Caco-2 (cell line): ENCODE data around the gene NTRK2. TPM values are rescaled to one million over a fixed set of nuclear protein-coding genes. Genes with fewer than 3 reads are reported as not detected.

ENCODE experiments used
- BruUV-seq: library from RNA; stranded (reverse); fragments of 400-500 nt; replicated peaks from 2 replicates; lab custom pipeline; 2021; lab: Mats Ljungman, UMichigan
- CTCF ChIA-PET: fragments of 300-600 bp; sonication (Branson Sonifier 250); formaldehyde crosslinking; loops from one replicate; lab custom pipeline; 2022; ENCODE audit warnings: antibody characterized with exemption; lab: Charles Lee
- POLR2A ChIA-PET: fragments of 300-600 bp; sonication (Branson Sonifier 250); formaldehyde crosslinking; loops from one replicate; lab custom pipeline; 2022; ENCODE audit warnings: antibody characterized with exemption; lab: Charles Lee
- DNase-seq, 2 experiments: peaks; one replicate each; pipeline versions ENCODE4 v3.0.0 to v3.0.0-alpha.2; 2020 to 2022
- H3K27me3 ChIP-seq: replicated peaks from 2 replicates; pipeline ENCODE4 v1.6.0; 2011; ENCODE audit warnings: low read length; ENCODE audit not compliant: control insufficient read depth, insufficient read depth
- H3K36me3 ChIP-seq: 2 replicates; pipeline ENCODE4 v1.5.1; 2011; ENCODE audit warnings: low read length; ENCODE audit not compliant: control insufficient read depth, insufficient read depth
- H3K4me1 ChIP-seq: fragments of 250-450 bp; sonication (Bioruptor Pico); 2 replicates; pipeline ENCODE4 v1.5.1; 2020; ENCODE audit warnings: mild to moderate bottlenecking
- H3K4me3 ChIP-seq: 2 replicates; pipeline ENCODE4 v1.5.1; 2011; ENCODE audit warnings: low read depth, mild to moderate bottlenecking, control low read depth, low read length
- H3K9me3 ChIP-seq: fragments of 250-450 bp; sonication (Bioruptor Pico); 2 replicates; pipeline ENCODE4 v1.5.1; 2020; ENCODE audit warnings: mild to moderate bottlenecking, moderate library complexity
- H3K27ac Mint-ChIP-seq: one replicate; pipeline ENCODE4 v1.8.0; 2022; ENCODE audit warnings: mixed read lengths; ENCODE audit not compliant: unreplicated experiment
- H3K27me3 Mint-ChIP-seq: one replicate; pipeline ENCODE4 v1.8.0; 2022; ENCODE audit warnings: mixed read lengths; ENCODE audit not compliant: insufficient read depth, unreplicated experiment
- H3K36me3 Mint-ChIP-seq: one replicate; pipeline ENCODE4 v1.8.0; 2022; ENCODE audit warnings: mild to moderate bottlenecking, mixed read lengths; ENCODE audit not compliant: insufficient read depth, unreplicated experiment
- H3K4me1 Mint-ChIP-seq: one replicate; pipeline ENCODE4 v1.8.0; 2022; ENCODE audit warnings: low read depth, mixed read lengths; ENCODE audit not compliant: unreplicated experiment
- H3K4me3 Mint-ChIP-seq: one replicate; pipeline ENCODE4 v1.8.0; 2022; ENCODE audit warnings: mild to moderate bottlenecking, moderate library complexity, mixed read lengths; ENCODE audit not compliant: unreplicated experiment
- H3K9me3 Mint-ChIP-seq: one replicate; pipeline ENCODE4 v1.8.0; 2022; ENCODE audit warnings: mixed read lengths; ENCODE audit not compliant: unreplicated experiment
- intact Hi-C: fragments of 100-400 bp; cut with micrococcal nuclease; formaldehyde crosslinking; loops from one replicate; pipeline ENCODE4 v1.10.0; 2022; ENCODE audit not compliant: unreplicated experiment
- total RNA-seq: library from RNA; stranded (reverse); gene quantifications from 2 replicates; pipeline ENCODE4 v1.2.3, GENCODE V29; 2022
- TF ChIP-seq, protein P1 (sequence below), 2 experiments: fragments of 200-600 bp in 1 of 2; IDR thresholded peaks; 1 replicate in 1 of 2; 2 replicates in 1 of 2; pipeline versions ENCODE4 v1.5.1 to v1.8.0; 2011 to 2022; ENCODE audit warnings: antibody characterized with exemption in 1 of 2, control low read depth in 1 of 2, inconsistent platforms in 1 of 2, low read depth in 1 of 2, low read length in 1 of 2, mild to moderate bottlenecking in 1 of 2, moderate library complexity in 1 of 2; ENCODE audit not compliant: insufficient read depth in 1 of 2, severe bottlenecking in 1 of 2, unreplicated experiment in 1 of 2

NTRK2 gene
- total RNA-seq, 1 experiment from 2014 or later, result not detected

DNA sequence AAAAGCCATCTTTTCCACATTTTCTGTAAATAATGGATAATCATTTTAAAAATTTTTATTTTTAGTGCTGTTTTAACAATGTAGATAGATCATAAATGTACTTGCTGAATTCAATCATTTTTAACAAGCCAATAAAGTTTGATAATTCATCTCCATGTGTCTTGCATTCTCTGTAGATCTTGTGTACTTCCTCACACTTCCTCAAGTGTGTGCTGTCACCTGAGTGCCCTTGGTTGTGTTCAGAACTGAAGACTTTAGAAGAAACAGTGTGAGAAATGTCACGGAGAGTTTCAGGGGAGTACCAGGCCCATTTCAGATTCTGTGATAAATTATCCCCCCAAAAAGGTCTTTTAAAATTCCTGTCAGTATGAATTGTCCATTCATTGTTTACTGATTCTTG lies 146.0 kb downstream of the NTRK2 start:
- intact Hi-C loops, result no loop called here

DNA sequence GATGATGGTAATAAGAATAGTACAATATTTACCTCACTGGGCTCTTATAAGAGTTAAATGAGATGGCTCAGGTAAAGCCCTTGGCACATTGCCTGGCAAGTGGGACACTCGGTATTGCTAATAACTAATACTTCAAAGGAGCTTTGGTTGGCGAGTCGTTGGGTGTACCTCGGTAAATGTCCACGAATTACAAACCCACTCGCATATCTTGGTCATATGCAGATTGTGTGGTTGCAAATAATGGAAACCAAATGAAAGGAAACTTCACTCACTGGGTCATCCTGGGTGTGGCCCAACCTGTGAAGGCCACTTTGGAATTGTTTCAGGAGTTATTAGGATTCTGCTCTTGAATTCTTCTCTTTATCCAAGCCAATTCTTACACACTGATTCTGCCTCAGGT lies 147.5 kb downstream of the NTRK2 start:
- H3K4me1 Mint-ChIP-seq, result no peaks in the 10 kb centered on the region
- BruUV-seq, result no TSS peak
- H3K4me1 ChIP-seq, result no peaks in the 10 kb centered on the region
- H3K9me3 ChIP-seq, result no peaks in the 10 kb centered on the region
- no peak overlapping the region for H3K4me3 ChIP-seq
- H3K27me3 ChIP-seq, result no peaks in the 10 kb centered on the region
- H3K36me3 Mint-ChIP-seq, result no peaks in the 10 kb centered on the region
- no peak for DNase-seq
- POLR2A ChIA-PET, result no interaction called here
- H3K9me3 Mint-ChIP-seq, result no peaks in the 10 kb centered on the region
- no peak overlapping the region for H3K27ac Mint-ChIP-seq
- TF ChIP-seq, protein P1, sequence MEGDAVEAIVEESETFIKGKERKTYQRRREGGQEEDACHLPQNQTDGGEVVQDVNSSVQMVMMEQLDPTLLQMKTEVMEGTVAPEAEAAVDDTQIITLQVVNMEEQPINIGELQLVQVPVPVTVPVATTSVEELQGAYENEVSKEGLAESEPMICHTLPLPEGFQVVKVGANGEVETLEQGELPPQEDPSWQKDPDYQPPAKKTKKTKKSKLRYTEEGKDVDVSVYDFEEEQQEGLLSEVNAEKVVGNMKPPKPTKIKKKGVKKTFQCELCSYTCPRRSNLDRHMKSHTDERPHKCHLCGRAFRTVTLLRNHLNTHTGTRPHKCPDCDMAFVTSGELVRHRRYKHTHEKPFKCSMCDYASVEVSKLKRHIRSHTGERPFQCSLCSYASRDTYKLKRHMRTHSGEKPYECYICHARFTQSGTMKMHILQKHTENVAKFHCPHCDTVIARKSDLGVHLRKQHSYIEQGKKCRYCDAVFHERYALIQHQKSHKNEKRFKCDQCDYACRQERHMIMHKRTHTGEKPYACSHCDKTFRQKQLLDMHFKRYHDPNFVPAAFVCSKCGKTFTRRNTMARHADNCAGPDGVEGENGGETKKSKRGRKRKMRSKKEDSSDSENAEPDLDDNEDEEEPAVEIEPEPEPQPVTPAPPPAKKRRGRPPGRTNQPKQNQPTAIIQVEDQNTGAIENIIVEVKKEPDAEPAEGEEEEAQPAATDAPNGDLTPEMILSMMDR (IDR thresholded peaks at IDR 0.05; ENCODE audit: insufficient read depth in 1 of 2, low read depth in 1 of 2, low read length in 1 of 2, severe bottlenecking in 1 of 2, unreplicated experiment in 1 of 2), result no peak
- CTCF ChIA-PET, result no interaction called here
- intact Hi-C loops, result no loop called here
- no peaks in the 10 kb centered on the region for H3K36me3 ChIP-seq
- H3K4me3 Mint-ChIP-seq, result no peak overlapping the region
- H3K27me3 Mint-ChIP-seq, result peaks cover 12% of the 10 kb centered on the region

More for the DNA sequence above, 146.0 kb downstream of the NTRK2 start:
- Mint-ChIP-seq H3K4me3 (no peak overlapping the region), H3K9me3 (no peaks in the 10 kb centered on the region), H3K36me3 (no peaks in the 10 kb centered on the region), H3K27ac (no peak overlapping the region), H3K27me3 (peaks cover 9% of the 10 kb centered on the region), H3K4me1 (no peaks in the 10 kb centered on the region)
- H3K36me3 ChIP-seq, result no peaks in the 10 kb centered on the region
- POLR2A ChIA-PET, result no interaction called here
- no peaks in the 10 kb centered on the region for H3K27me3 ChIP-seq
- CTCF ChIA-PET, result no interaction called here
- no peak for DNase-seq
- H3K4me3 ChIP-seq, result no peak overlapping the region
- no TSS peak for BruUV-seq
- TF ChIP-seq, protein P1 (IDR thresholded peaks at IDR 0.05; ENCODE audit: insufficient read depth in 1 of 2, low read depth in 1 of 2, low read length in 1 of 2, severe bottlenecking in 1 of 2, unreplicated experiment in 1 of 2), result no peak
- H3K4me1 ChIP-seq, result no peaks in the 10 kb centered on the region
- H3K9me3 ChIP-seq, result no peaks in the 10 kb centered on the region

DNA sequence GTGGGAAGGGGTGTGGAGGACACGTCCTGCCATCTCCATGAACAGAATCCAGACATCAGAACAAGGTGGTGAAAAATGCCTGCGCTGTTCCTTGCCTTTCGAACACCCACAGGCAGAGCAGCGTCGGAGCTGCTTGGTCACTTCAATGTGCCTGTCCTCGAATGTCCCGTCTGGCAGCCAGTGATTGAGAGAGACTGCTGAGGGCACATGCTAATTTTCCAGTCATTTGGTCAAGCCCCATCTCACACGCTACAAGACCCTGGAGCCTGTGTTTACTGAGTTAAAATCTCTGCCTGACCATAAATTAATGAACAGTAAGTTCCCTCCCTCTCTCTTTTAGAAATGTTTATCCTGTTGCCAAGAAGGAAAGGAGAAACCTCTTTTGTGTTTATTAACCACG lies 149.3 kb downstream of the NTRK2 start:
- no peak overlapping the region for H3K4me3 ChIP-seq
- H3K4me1 Mint-ChIP-seq, result no peaks in the 10 kb centered on the region
- H3K9me3 Mint-ChIP-seq, result no peaks in the 10 kb centered on the region
- H3K4me1 ChIP-seq, result no peaks in the 10 kb centered on the region
- POLR2A ChIA-PET, result no interaction called here
- no peaks in the 10 kb centered on the region for H3K36me3 Mint-ChIP-seq
- no peak overlapping the region for H3K27ac Mint-ChIP-seq
- intact Hi-C loops, result no loop called here
- no peak for DNase-seq
- no peaks in the 10 kb centered on the region for H3K27me3 ChIP-seq
- no peak overlapping the region for H3K4me3 Mint-ChIP-seq
- TF ChIP-seq, protein P1 (IDR thresholded peaks at IDR 0.05; ENCODE audit: insufficient read depth in 1 of 2, low read depth in 1 of 2, low read length in 1 of 2, severe bottlenecking in 1 of 2, unreplicated experiment in 1 of 2), result no peak
- BruUV-seq, result no TSS peak
- H3K9me3 ChIP-seq, result no peaks in the 10 kb centered on the region
- CTCF ChIA-PET, result no interaction called here
- peaks cover 7% of the 10 kb centered on the region for H3K27me3 Mint-ChIP-seq
- H3K36me3 ChIP-seq, result no peaks in the 10 kb centered on the region
